Activated T-cell treated with anti-CD3 and anti-CD28 coated beads, Interleukin-2, amount 50 U/mL, for 4 hours (primary cell): ENCODE measurements around the gene CDYL. TPM values are rescaled to one million over a fixed set of nuclear protein-coding genes. Genes with fewer than 3 reads are reported as not detected.
"Not testable (repeated sequence)": the region's sequence is repeated elsewhere in the genome, so short reads cannot be mapped to it uniquely, and the experiment has no call there.

Experiments used
- ATAC-seq, 2 donors: fragments of 200-7000 bp; cut with Tn5 transposase; one replicate each; pipeline ENCODE4 v1.10.0; 2021
- DNase-seq: peaks from one replicate; pipeline ENCODE4 v3.0.0-alpha.2; 2020
- H3K27me3 Mint-ChIP-seq: one replicate; pipeline ENCODE4 v1.8.0; 2021; ENCODE audit warnings: low read depth, mixed read lengths
- H3K36me3 Mint-ChIP-seq: one replicate; pipeline ENCODE4 v1.8.0; 2022; ENCODE audit warnings: mixed read lengths; ENCODE audit not compliant: insufficient read depth
- H3K4me1 Mint-ChIP-seq: one replicate; pipeline ENCODE4 v1.8.0; 2021; ENCODE audit warnings: low read depth, mixed read lengths
- H3K4me3 Mint-ChIP-seq: one replicate; pipeline ENCODE4 v1.8.0; 2021; ENCODE audit warnings: mild to moderate bottlenecking, moderate library complexity, mixed read lengths
- H3K9me3 Mint-ChIP-seq: one replicate; pipeline ENCODE4 v1.8.0; 2021; ENCODE audit warnings: mixed read lengths
- total RNA-seq, 3 donors: library from RNA; stranded (reverse); gene quantifications; one replicate each; pipeline ENCODE4 v1.2.1, GENCODE V29; 2021

The CDYL gene
- total RNA-seq, 3 donors from 2014 or later: 19.1 to 22.3 (median 21.4) TPM

DNA sequence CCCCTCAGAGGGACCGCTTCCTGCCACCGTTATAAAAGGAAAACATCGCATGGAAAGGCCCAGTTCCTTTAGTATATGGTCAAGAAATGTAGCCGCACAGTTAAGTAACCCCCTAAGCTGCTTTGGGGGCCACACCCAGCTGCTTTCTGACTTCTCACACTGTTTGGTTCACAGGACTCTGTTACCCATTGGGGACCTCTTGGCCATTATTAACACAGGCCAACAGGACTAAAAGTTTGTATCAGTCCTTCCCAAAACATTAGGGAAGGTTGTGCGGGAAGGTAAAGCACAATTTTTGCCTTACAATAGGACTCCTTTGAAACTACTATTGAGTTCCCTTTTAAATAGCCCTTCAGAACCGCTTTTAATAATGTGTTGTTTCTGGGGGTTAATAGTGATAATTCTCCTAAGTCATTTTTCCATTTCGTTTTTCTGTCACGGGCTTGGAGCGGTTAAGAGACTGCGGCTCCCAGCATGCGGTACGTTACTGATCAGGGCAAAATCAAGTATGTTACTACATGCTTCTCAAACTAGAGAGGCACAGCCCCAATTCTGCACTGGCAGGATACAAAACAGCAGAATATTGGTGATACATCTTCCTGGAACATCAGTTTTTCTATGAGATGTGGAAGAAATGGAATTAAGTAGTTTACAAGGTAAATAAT, 228.3 kb downstream of the CDYL start:
- Mint-ChIP-seq H3K4me3 (peak overlapping the region; percentile 91), H3K4me1 (peaks cover 14% of the 10 kb centered on the region), H3K27me3 (no peaks in the 10 kb centered on the region), H3K36me3 (peaks cover 14% of the 10 kb centered on the region), H3K9me3 (no peaks in the 10 kb centered on the region)
- DNase-seq (no peak), ATAC-seq (no peak)

DNA sequence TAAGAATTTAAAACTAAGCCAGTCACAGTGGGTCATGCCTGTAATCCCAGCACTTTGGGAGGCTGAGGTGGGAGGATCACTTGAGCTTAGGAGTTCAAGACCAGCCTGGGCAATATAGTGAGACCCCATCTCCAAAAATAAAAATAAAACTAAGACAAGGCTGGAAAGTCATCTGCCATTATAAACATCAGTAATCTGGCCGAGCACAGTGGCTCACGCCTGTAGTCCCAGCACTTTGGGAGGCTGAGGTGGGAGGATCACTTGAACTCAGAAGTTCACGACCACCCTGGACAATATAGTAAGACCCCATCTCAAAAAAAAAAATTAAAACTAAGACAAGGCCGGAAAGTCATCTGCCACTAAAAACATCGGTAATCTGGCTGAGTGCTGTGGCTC, 228.8 kb downstream of the CDYL start:
- peak overlapping the region; percentile 24 for H3K4me3 Mint-ChIP-seq

More for the DNA sequence above, 228.8 kb downstream of the CDYL start:
- H3K36me3 Mint-ChIP-seq: peaks cover 12% of the 10 kb centered on the region
- H3K27me3 Mint-ChIP-seq, DNase-seq, H3K9me3 Mint-ChIP-seq, ATAC-seq: not testable (repeated sequence)
- H3K4me1 Mint-ChIP-seq: peaks cover 14% of the 10 kb centered on the region

Other genes with a start within 250 kb of the CDYL start
- gene RPP40, start 227.6 kb downstream of the CDYL start, total RNA-seq: 10 to 100 TPM; 27.2 to 29.7 (median 28.5) TPM